ENCODE measurements around the gene AUTS2. TPM values are rescaled to one million over a fixed set of nuclear protein-coding genes. Genes with fewer than 3 reads are reported as not detected.

Gene AUTS2
- total RNA-seq, 4 donors from 2014 or later = 29.8 to 114 (median 59.4) TPM

- Histone ChIP-seq H3K27me3 (no peaks in the 10 kb centered on the region), H3K36me3 (no peaks in the 10 kb centered on the region), H3K27ac (no peak overlapping the region), H3K4me3 (no peak overlapping the region), H3K9me3 (no peaks in the 10 kb centered on the region), H3K4me1 (peaks cover 0 to 8% (median 4%) of the 10 kb centered on the region in 4 donors)
- intact Hi-C loops (cut with DNase I; ENCODE audit: low total_unique reads) = no loop called here
- DNase-seq = no peak
- WGBS, 2 donors (ENCODE audit: low coverage in 1 of 2) = 92 to 97% methylated on average over 6 of the region's 6 CpGs
- in situ Hi-C loops (cut with MboI; ENCODE audit: low pct_ligation_motif_present in 1 of 4, low pct_unique_long_range_greater_than_20kb in 1 of 4, low sequenced_read_pairs in 3 of 4) = no loop called here
- TF ChIP-seq EP300 (IDR thresholded peaks at IDR 0.05; ENCODE audit: low read depth) (no peak), POLR2AphosphoS5 (IDR thresholded peaks at IDR 0.05) (no peak), CTCF (IDR thresholded peaks at IDR 0.05) (no peak), POLR2A (IDR thresholded peaks at IDR 0.05) (no peak)
Measured at GRCh38 chr7:70210936-70211310, 612.6 kb downstream of the AUTS2 start.

- TF ChIP-seq POLR2A (IDR thresholded peaks at IDR 0.05) (no peak), EP300 (IDR thresholded peaks at IDR 0.05; ENCODE audit: low read depth) (no peak), CTCF (IDR thresholded peaks at IDR 0.05) (no peak), POLR2AphosphoS5 (IDR thresholded peaks at IDR 0.05) (no peak)
- intact Hi-C loops (cut with DNase I; ENCODE audit: low total_unique reads) = no loop called here
- Histone ChIP-seq H3K4me1 (peaks cover 0 to 8% (median 4%) of the 10 kb centered on the region in 4 donors), H3K9me3 (no peaks in the 10 kb centered on the region), H3K4me3 (no peak overlapping the region), H3K27ac (no peak overlapping the region), H3K36me3 (no peaks in the 10 kb centered on the region), H3K27me3 (no peaks in the 10 kb centered on the region)
- in situ Hi-C loops (cut with MboI; ENCODE audit: low pct_ligation_motif_present in 1 of 4, low pct_unique_long_range_greater_than_20kb in 1 of 4, low sequenced_read_pairs in 3 of 4) = no loop called here
- no peak for DNase-seq
- WGBS, 2 donors (ENCODE audit: low coverage in 1 of 2) = 78 to 80% methylated on average over 6 of the region's 6 CpGs
Measured at GRCh38 chr7:70212281-70212680, 614.0 kb downstream of the AUTS2 start.

- H3K27me3 ChIP-seq = no peaks in the 10 kb centered on the region
- in situ Hi-C loops (cut with MboI; ENCODE audit: low pct_ligation_motif_present in 1 of 4, low pct_unique_long_range_greater_than_20kb in 1 of 4, low sequenced_read_pairs in 3 of 4) = no loop called here
- no peak overlapping the region for H3K4me3 ChIP-seq
- peaks cover 0 to 8% (median 4%) of the 10 kb centered on the region in 4 donors for H3K4me1 ChIP-seq
- H3K9me3 ChIP-seq = no peaks in the 10 kb centered on the region
- no peaks in the 10 kb centered on the region for H3K36me3 ChIP-seq
- H3K27ac ChIP-seq = no peak overlapping the region
- intact Hi-C loops (cut with DNase I; ENCODE audit: low total_unique reads) = no loop called here
- no peak for DNase-seq
- TF ChIP-seq EP300 (IDR thresholded peaks at IDR 0.05; ENCODE audit: low read depth) (no peak), CTCF (IDR thresholded peaks at IDR 0.05) (no peak), POLR2AphosphoS5 (IDR thresholded peaks at IDR 0.05) (no peak), POLR2A (IDR thresholded peaks at IDR 0.05) (no peak)
Measured at GRCh38 chr7:70214071-70214470, 615.8 kb downstream of the AUTS2 start.

GRCh38 chr7:70215491-70215890 is 617.2 kb downstream of the AUTS2 start:
- Histone ChIP-seq H3K4me1 (peaks cover 0 to 8% (median 4%) of the 10 kb centered on the region in 4 donors), H3K27ac (no peak overlapping the region), H3K36me3 (no peaks in the 10 kb centered on the region), H3K9me3 (no peaks in the 10 kb centered on the region), H3K4me3 (no peak overlapping the region), H3K27me3 (no peaks in the 10 kb centered on the region)
- TF ChIP-seq EP300 (IDR thresholded peaks at IDR 0.05; ENCODE audit: low read depth) (no peak), POLR2A (IDR thresholded peaks at IDR 0.05) (no peak), POLR2AphosphoS5 (IDR thresholded peaks at IDR 0.05) (no peak), CTCF (IDR thresholded peaks at IDR 0.05) (no peak)
- in situ Hi-C loops (cut with MboI; ENCODE audit: low pct_ligation_motif_present in 1 of 4, low pct_unique_long_range_greater_than_20kb in 1 of 4, low sequenced_read_pairs in 3 of 4) = no loop called here
- DNase-seq = no peak
- WGBS, 2 donors (ENCODE audit: low coverage in 1 of 2) = 58 to 83% methylated on average over 1 of the region's 1 CpG
- intact Hi-C loops (cut with DNase I; ENCODE audit: low total_unique reads) = no loop called here
